ENCODE results near the gene TTC17.

TTC17 gene

GRCh38 chr11:43541993-43542392, 183.3 kb downstream of the TTC17 start (continued):
- TF ChIP-seq ZNF785 (tag by site-specific recombination; IDR thresholded peaks at IDR 0.05) (no peak), ZNF26 (tag by site-specific recombination; IDR thresholded peaks at IDR 0.05) (no peak), IKZF3 (tag by site-specific recombination; IDR thresholded peaks at IDR 0.05) (no peak)

GRCh38 chr11:43542750-43543712, 184.3 kb downstream of the TTC17 start:
- Histone ChIP-seq H3K9me3 (ENCODE audit: control insufficient read depth, insufficient read depth, low read depth, low read length) (no peaks in the 10 kb centered on the region), H3K4me1 (ENCODE audit: control insufficient read depth, insufficient read depth, low read length) (no peaks in the 10 kb centered on the region), H3K4me3 (ENCODE audit: low read depth, low read length) (no peak overlapping the region), H3K27ac (ENCODE audit: extremely low read depth, low read depth, low read length) (no peak overlapping the region), H3K36me3 (ENCODE audit: control insufficient read depth in 2 of 2, insufficient read depth in 1 of 2, low read length in 2 of 2) (no peaks in the 10 kb centered on the region)
- ChIA-PET POLR2A (no interaction called here), CTCF (interaction anchor here (1.2 kb wide), 1 partner anchor 309 kb away, joined by 3 read pairs; no protein-coding TSS in a partner anchor)
- TF ChIP-seq GLI2 (tag by site-specific recombination; IDR thresholded peaks at IDR 0.05; ENCODE audit: borderline replicate concordance, low read depth) (no peak), ZNF292 (tag by site-specific recombination; IDR thresholded peaks at IDR 0.05; ENCODE audit: borderline replicate concordance, low read depth) (no peak), EGR2 (tag by site-specific recombination; IDR thresholded peaks at IDR 0.05; ENCODE audit: low read depth) (no peak), ZNF677 (tag by site-specific recombination; IDR thresholded peaks at IDR 0.05) (no peak), ZNF571 (tag by site-specific recombination; IDR thresholded peaks at IDR 0.05) (no peak), BCL11A (tag by site-specific recombination; IDR thresholded peaks at IDR 0.05; ENCODE audit: low read depth) (no peak), SALL2 (tag by site-specific recombination; IDR thresholded peaks at IDR 0.05; ENCODE audit: borderline replicate concordance) (no peak), ZNF211 (tag by site-specific recombination; IDR thresholded peaks at IDR 0.05; ENCODE audit: low read depth) (no peak), GLIS1 (tag by site-specific recombination; IDR thresholded peaks at IDR 0.05) (no peak), REST (tag by site-specific recombination; IDR thresholded peaks at IDR 0.05) (no peak), KLF16 (tag by site-specific recombination; IDR thresholded peaks at IDR 0.05) (no peak), ZNF121 (tag by site-specific recombination; IDR thresholded peaks at IDR 0.05) (no peak), ZFP69B (tag by site-specific recombination; IDR thresholded peaks at IDR 0.05) (no peak), ZNF654 (tag by site-specific recombination; IDR thresholded peaks at IDR 0.05; ENCODE audit: low read depth) (no peak), MZF1 (tag by site-specific recombination; IDR thresholded peaks at IDR 0.05; ENCODE audit: borderline replicate concordance) (no peak), ZNF202 (tag by site-specific recombination; IDR thresholded peaks at IDR 0.05; ENCODE audit: borderline replicate concordance) (no peak), ZNF26 (tag by site-specific recombination; IDR thresholded peaks at IDR 0.05) (no peak), ZNF580 (tag by site-specific recombination; IDR thresholded peaks at IDR 0.05) (no peak), KLF10 (tag by site-specific recombination; IDR thresholded peaks at IDR 0.05) (no peak)
- TF ChIP-seq, protein P1, sequence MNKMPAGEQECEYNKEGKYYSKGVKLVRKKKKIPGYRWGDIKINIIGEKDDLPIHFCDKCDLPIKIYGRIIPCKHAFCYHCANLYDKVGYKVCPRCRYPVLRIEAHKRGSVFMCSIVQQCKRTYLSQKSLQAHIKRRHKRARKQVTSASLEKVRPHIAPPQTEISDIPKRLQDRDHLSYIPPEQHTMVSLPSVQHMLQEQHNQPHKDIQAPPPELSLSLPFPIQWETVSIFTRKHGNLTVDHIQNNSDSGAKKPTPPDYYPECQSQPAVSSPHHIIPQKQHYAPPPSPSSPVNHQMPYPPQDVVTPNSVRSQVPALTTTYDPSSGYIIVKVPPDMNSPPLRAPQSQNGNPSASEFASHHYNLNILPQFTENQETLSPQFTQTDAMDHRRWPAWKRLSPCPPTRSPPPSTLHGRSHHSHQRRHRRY (tag by site-specific recombination; IDR thresholded peaks at IDR 0.05): no peak
